Liver (tissue), 9 donors: ENCODE data around the gene CCDC167. TPM values are rescaled to one million over a fixed set of nuclear protein-coding genes. Genes with fewer than 3 reads are reported as not detected.
A peak's percentile ranks its signal among the peaks of the same experiment; 100 is the strongest.

ENCODE experiments used
- DNase-seq: peaks from one replicate; pipeline ENCODE4 v3.0.0-alpha.2; 2017; ENCODE audit warnings: low spot score
- H3K27ac ChIP-seq, 2 donors: one replicate each; pipeline ENCODE4 v1.7.0; 2013; ENCODE audit warnings: inconsistent platforms in 2 of 2, low read length in 2 of 2, control low read depth in 1 of 2, low read depth in 1 of 2, mild to moderate bottlenecking in 1 of 2
- H3K27me3 ChIP-seq, 4 donors: one replicate each; pipeline versions ENCODE4 v1.6.1 to v1.7.0; 2013; ENCODE audit warnings: low read length in 3 of 4, inconsistent platforms in 1 of 4, mild to moderate bottlenecking in 1 of 4, moderate library complexity in 1 of 4; ENCODE audit not compliant: control insufficient read depth in 4 of 4, insufficient read depth in 4 of 4
- H3K36me3 ChIP-seq, 4 donors: one replicate each; pipeline versions ENCODE4 v1.6.1 to v1.7.0; 2013; ENCODE audit warnings: low read length in 3 of 4, mild to moderate bottlenecking in 3 of 4, low read depth in 1 of 4, moderate library complexity in 1 of 4; ENCODE audit not compliant: control insufficient read depth in 4 of 4, insufficient read depth in 3 of 4
- H3K4me1 ChIP-seq, 4 donors: one replicate each; pipeline versions ENCODE4 v1.6.1 to v1.7.0; 2013; ENCODE audit warnings: low read length in 3 of 4, mild to moderate bottlenecking in 3 of 4, moderate library complexity in 1 of 4; ENCODE audit not compliant: control insufficient read depth in 4 of 4, insufficient read depth in 4 of 4
- H3K4me3 ChIP-seq, 3 donors: one replicate each; pipeline versions ENCODE4 v1.6.1 to v1.7.0; 2013; ENCODE audit warnings: low read length in 3 of 3, control low read depth in 1 of 3, low read depth in 1 of 3, mild to moderate bottlenecking in 1 of 3
- H3K9ac ChIP-seq, 2 donors: one replicate each; pipeline ENCODE4 v1.7.0; 2013; ENCODE audit warnings: low read length in 2 of 2, mild to moderate bottlenecking in 2 of 2, moderate library complexity in 2 of 2, control low read depth in 1 of 2, low read depth in 1 of 2
- H3K9me3 ChIP-seq, 4 donors: one replicate each; pipeline versions ENCODE4 v1.6.1 to v1.7.0; 2013; ENCODE audit warnings: low read length in 3 of 4; ENCODE audit not compliant: control insufficient read depth in 4 of 4
- ATF3 ChIP-seq: IDR thresholded peaks from 2 replicates; pipeline ENCODE4 v1.6.1; 2016; ENCODE audit warnings: antibody characterized with exemption
- CTCF ChIP-seq: fragments of 150-350 bp; IDR thresholded peaks from 2 replicates; pipeline ENCODE4 v1.5.1; 2017; ENCODE audit warnings: improper control_type of control experiment, low read depth, low read length; ENCODE audit not compliant: missing input control
- EGR1 ChIP-seq, 2 donors: IDR thresholded peaks; 2 replicates each; pipeline ENCODE4 v1.6.1; 2016 to 2018; ENCODE audit warnings: antibody characterized with exemption in 2 of 2, low read depth in 2 of 2
- FOXA1 ChIP-seq: IDR thresholded peaks from 2 replicates; pipeline ENCODE4 v1.6.1; 2016; ENCODE audit warnings: antibody characterized with exemption
- FOXA2 ChIP-seq: IDR thresholded peaks from 2 replicates; pipeline ENCODE4 v1.6.1; 2016; ENCODE audit warnings: antibody characterized with exemption
- GABPA ChIP-seq, 2 donors: IDR thresholded peaks in 1 of 2; conservative IDR thresholded peaks in 1 of 2; 2 replicates each; pipeline ENCODE4 v1.6.1; 2016; ENCODE audit warnings: antibody characterized with exemption in 2 of 2, mild to moderate bottlenecking in 1 of 2, moderate library complexity in 1 of 2
- HNF4A ChIP-seq, 2 donors: conservative IDR thresholded peaks; 2 replicates each; pipeline ENCODE4 v1.6.1; 2016; ENCODE audit warnings: antibody characterized with exemption in 2 of 2, mild to moderate bottlenecking in 2 of 2
- HNF4G ChIP-seq: IDR thresholded peaks from 2 replicates; pipeline ENCODE4 v1.6.1; 2016; ENCODE audit warnings: antibody characterized with exemption
- JUND ChIP-seq, 2 donors: IDR thresholded peaks; 2 replicates each; pipeline ENCODE4 v1.6.1; 2016; ENCODE audit warnings: antibody characterized with exemption in 2 of 2
- MAX ChIP-seq: IDR thresholded peaks from 2 replicates; pipeline ENCODE4 v1.6.1; 2016; ENCODE audit warnings: antibody characterized with exemption
- NR2F2 ChIP-seq: IDR thresholded peaks from 2 replicates; pipeline ENCODE4 v1.6.1; 2016; ENCODE audit warnings: antibody characterized with exemption
- RAD21 ChIP-seq, 2 donors: IDR thresholded peaks; 2 replicates each; pipeline ENCODE4 v1.6.1; 2016; ENCODE audit warnings: antibody characterized with exemption in 2 of 2, mild to moderate bottlenecking in 2 of 2
- REST ChIP-seq: IDR thresholded peaks from 2 replicates; pipeline ENCODE4 v1.6.1; 2016; ENCODE audit warnings: antibody characterized with exemption, mild to moderate bottlenecking
- RXRA ChIP-seq, 2 donors: IDR thresholded peaks; 2 replicates each; pipeline ENCODE4 v1.6.1; 2017 to 2018; ENCODE audit warnings: antibody characterized with exemption in 2 of 2, mild to moderate bottlenecking in 1 of 2
- SP1 ChIP-seq: IDR thresholded peaks from 2 replicates; pipeline ENCODE4 v1.6.1; 2018; ENCODE audit warnings: antibody characterized with exemption, mild to moderate bottlenecking
- TAF1 ChIP-seq: conservative IDR thresholded peaks from 2 replicates; pipeline ENCODE4 v1.6.1; 2016; ENCODE audit warnings: antibody characterized with exemption, mild to moderate bottlenecking
- YY1 ChIP-seq: IDR thresholded peaks from 2 replicates; pipeline ENCODE4 v1.6.1; 2016; ENCODE audit warnings: antibody characterized with exemption, mild to moderate bottlenecking
- ZBTB33 ChIP-seq: IDR thresholded peaks from 2 replicates; pipeline ENCODE4 v1.6.1; 2016; ENCODE audit warnings: antibody characterized with exemption
- WGBS: extraction: QIAGEN DNeasy Blood & Tissue Kit; methylation state at CpG from one replicate; pipeline ENCODE4 v1.1.7; 2013; 5-methylcytosine and 5-hydroxymethylcytosine counted together
- polyA plus RNA-seq, 2 donors: library from polyadenylated mRNA; stranded (reverse) in 1 of 2; unstranded in 1 of 2; fragments of 200-250 nt in 1 of 2; fragments of >200 nt in 1 of 2; fragmentation: Nextera tagmentation in 1 of 2; extraction: Ambion mirVana in 1 of 2; gene quantifications; one replicate each; pipeline versions ENCODE4 v1.2.1 to v1.2.3, GENCODE V29; 2013 to 2015
- total RNA-seq, 2 donors: library from RNA; depleted of rRNA; stranded (reverse); fragments of >200 nt; gene quantifications; one replicate each; pipeline ENCODE4 v1.2.3, GENCODE V29; 2014
- donor health status: healthy.
- donor health status: healthy.
- donor health status: healthy.
- donor health status: healthy.
- donor health status: healthy.

The CCDC167 gene
- total and polyA plus RNA-seq, 4 donors, result 14.1 to 54.8 (median 42.7) TPM

GRCh38 chr6:37460805-37461204 lies 38.9 kb downstream of the CCDC167 start:
- H3K27me3 ChIP-seq, result no peaks in the 10 kb centered on the region
- no peak overlapping the region for H3K9ac ChIP-seq
- no peak for DNase-seq
- H3K27ac ChIP-seq, result no peak overlapping the region
- 93% methylated on average over 2 of the region's 2 CpGs for WGBS
- H3K9me3 ChIP-seq, result no peaks in the 10 kb centered on the region
- TF ChIP-seq HNF4A (conservative IDR thresholded peaks at IDR 0.05), result no peak
- no peak for TF ChIP-seq YY1
- no peak for TF ChIP-seq RAD21 (IDR thresholded peaks at IDR 0.05)
- no peak for TF ChIP-seq RXRA (IDR thresholded peaks at IDR 0.05)
- no peak for TF ChIP-seq NR2F2
- TF ChIP-seq ATF3, result no peak
- no peak for TF ChIP-seq CTCF
- TF ChIP-seq GABPA (IDR thresholded peaks at IDR 0.05 in 1 of 2, conservative IDR thresholded peaks at IDR 0.05 in 1 of 2), result no peak
- TF ChIP-seq HNF4G, result no peak
- no peak for TF ChIP-seq SP1
- no peak for TF ChIP-seq REST
- no peak for TF ChIP-seq JUND (IDR thresholded peaks at IDR 0.05)
- TF ChIP-seq ZBTB33, result no peak
- TF ChIP-seq EGR1 (IDR thresholded peaks at IDR 0.05; ENCODE audit: low read depth in 2 of 2), result no peak
- no peaks in the 10 kb centered on the region for H3K4me1 ChIP-seq
- peaks cover 10 to 59% (median 48%) of the 10 kb centered on the region in 4 donors for H3K36me3 ChIP-seq
- H3K4me3 ChIP-seq, result no peak overlapping the region

- H3K4me3 ChIP-seq, result no peak overlapping the region
- 97% methylated on average over 5 of the region's 5 CpGs for WGBS
- peak; percentile 79 for DNase-seq
- no peak overlapping the region for H3K27ac ChIP-seq
- H3K4me1 ChIP-seq, result no peaks in the 10 kb centered on the region
- H3K27me3 ChIP-seq, result no peaks in the 10 kb centered on the region
- no peaks in the 10 kb centered on the region for H3K9me3 ChIP-seq
- H3K36me3 ChIP-seq, result peaks cover 10 to 65% (median 51%) of the 10 kb centered on the region in 4 donors
- H3K9ac ChIP-seq, result no peak overlapping the region
- TF ChIP-seq ZBTB33 (no peak), YY1 (no peak), HNF4A (conservative IDR thresholded peaks at IDR 0.05) (no peak), HNF4G (no peak), SP1 (no peak), FOXA2 (no peak), NR2F2 (no peak), RXRA (IDR thresholded peaks at IDR 0.05) (no peak), FOXA1 (no peak), TAF1 (no peak), EGR1 (IDR thresholded peaks at IDR 0.05; ENCODE audit: low read depth in 2 of 2) (no peak), GABPA (IDR thresholded peaks at IDR 0.05 in 1 of 2, conservative IDR thresholded peaks at IDR 0.05 in 1 of 2) (no peak), MAX (no peak)
Observed at GRCh38 chr6:37459981-37460800, 39.5 kb downstream of the CCDC167 start.
